HG03457 (cell line): Measurements from ENCODE around the gene FYB1.

ENCODE experiments used
- ATAC-seq: cut with Tn5 transposase; IDR thresholded peaks from one replicate; pipeline ENCODE4 v1.9.1; 2021; ENCODE audit warnings: moderate number of reproducible peaks; ENCODE audit not compliant: unreplicated experiment

FYB1 gene

GRCh38 chr5:39132128-39132447 is 87.3 kb downstream of the FYB1 start:
- ATAC-seq = no peak

- ATAC-seq = no peak
These were observed 87.9 kb downstream of the FYB1 start for GRCh38 chr5:39131210-39132127.

GRCh38 chr5:39130716-39131115 is 88.6 kb downstream of the FYB1 start:
- no peak for ATAC-seq

- ATAC-seq = no peak
These were observed 97.4 kb downstream of the FYB1 start for GRCh38 chr5:39121922-39122321.

GRCh38 chr5:39121315-39121714 is 98.0 kb downstream of the FYB1 start:
- ATAC-seq = no peak

- no peak for ATAC-seq
These were observed 99.3 kb downstream of the FYB1 start for GRCh38 chr5:39120052-39120420.

- no peak for ATAC-seq
These were observed 99.8 kb downstream of the FYB1 start for GRCh38 chr5:39119404-39120051.

- no peak for ATAC-seq
These were observed 100.7 kb downstream of the FYB1 start for GRCh38 chr5:39118638-39119037.

GRCh38 chr5:39117401-39117800 is 102.0 kb downstream of the FYB1 start:
- no peak for ATAC-seq

GRCh38 chr5:39116344-39117170 is 102.8 kb downstream of the FYB1 start:
- no peak for ATAC-seq

GRCh38 chr5:39115644-39116343 is 103.6 kb downstream of the FYB1 start:
- ATAC-seq = no peak

- ATAC-seq = no peak
These were observed 105.2 kb downstream of the FYB1 start for GRCh38 chr5:39114155-39114554.

GRCh38 chr5:39113354-39113953 is 105.9 kb downstream of the FYB1 start:
- no peak for ATAC-seq

- ATAC-seq = no peak
These were observed 109.8 kb downstream of the FYB1 start for GRCh38 chr5:39109606-39110005.

- ATAC-seq = no peak
These were observed 110.4 kb downstream of the FYB1 start for GRCh38 chr5:39108987-39109386.

- no peak for ATAC-seq
These were observed 112.0 kb downstream of the FYB1 start for GRCh38 chr5:39107350-39107749.

GRCh38 chr5:39106322-39106721 is 113.0 kb downstream of the FYB1 start:
- no peak for ATAC-seq

- no peak for ATAC-seq
These were observed 115.1 kb downstream of the FYB1 start for GRCh38 chr5:39104221-39104620.

- no peak for ATAC-seq
These were observed 116.6 kb downstream of the FYB1 start for GRCh38 chr5:39102684-39103155.

GRCh38 chr5:39100851-39101396 is 118.4 kb downstream of the FYB1 start:
- ATAC-seq = no peak
